KMS-11 (cell line): ENCODE measurements around the gene MTG2.

Experiments used
- H2AFZ ChIP-seq: fragments of 200-600 bp; sonication (generic); 2 replicates; pipeline ENCODE4 v1.6.1; 2016; ENCODE audit warnings: antibody characterized with exemption, mixed run types, low read depth
- H3K27ac ChIP-seq: fragments of 200-600 bp; sonication (generic); 2 replicates; pipeline ENCODE4 v1.6.1; 2016; ENCODE audit warnings: mild to moderate bottlenecking, mixed run types
- H3K27me3 ChIP-seq: fragments of 200-600 bp; sonication (generic); 2 replicates; pipeline ENCODE4 v1.6.1; 2017; ENCODE audit warnings: mild to moderate bottlenecking, low read depth, mixed run types, moderate library complexity; ENCODE audit not compliant: insufficient read depth
- H3K36me3 ChIP-seq: fragments of 200-600 bp; sonication (generic); 2 replicates; pipeline ENCODE4 v1.6.1; 2017; ENCODE audit warnings: mild to moderate bottlenecking, mixed run types; ENCODE audit not compliant: insufficient read depth
- H3K4me1 ChIP-seq: fragments of 200-600 bp; sonication (generic); 2 replicates; pipeline ENCODE4 v1.6.1; 2016; ENCODE audit warnings: mild to moderate bottlenecking, low read depth, mixed run types; ENCODE audit not compliant: poor library complexity, severe bottlenecking
- H3K4me2 ChIP-seq: fragments of 200-600 bp; sonication (generic); 2 replicates; pipeline ENCODE4 v1.7.0; 2016; ENCODE audit warnings: mild to moderate bottlenecking, mixed run types
- H3K4me3 ChIP-seq: fragments of 200-600 bp; sonication (generic); IDR thresholded peaks from 2 replicates; pipeline ENCODE4 v1.6.1; 2017; ENCODE audit warnings: low read depth, low read length, mixed read lengths; ENCODE audit not compliant: insufficient read depth
- H3K79me2 ChIP-seq: fragments of 200-600 bp; sonication (generic); 2 replicates; pipeline ENCODE4 v1.6.1; 2016; ENCODE audit warnings: low read depth, mixed run types; ENCODE audit not compliant: insufficient read depth
- H3K9ac ChIP-seq: fragments of 200-600 bp; sonication (generic); 2 replicates; pipeline ENCODE4 v1.6.1; 2016; ENCODE audit warnings: mild to moderate bottlenecking, mixed run types
- H4K20me1 ChIP-seq: fragments of 200-600 bp; sonication (generic); 2 replicates; pipeline ENCODE4 v1.6.1; 2016; ENCODE audit warnings: mild to moderate bottlenecking, mixed run types; ENCODE audit not compliant: insufficient read depth
- CTCF ChIP-seq: fragments of 200-600 bp; sonication (generic); conservative IDR thresholded peaks from 2 replicates; pipeline ENCODE4 v1.6.1; 2017; ENCODE audit warnings: low read depth, mild to moderate bottlenecking, antibody characterized with exemption, low read length, moderate library complexity, mixed read lengths

The MTG2 gene

DNA sequence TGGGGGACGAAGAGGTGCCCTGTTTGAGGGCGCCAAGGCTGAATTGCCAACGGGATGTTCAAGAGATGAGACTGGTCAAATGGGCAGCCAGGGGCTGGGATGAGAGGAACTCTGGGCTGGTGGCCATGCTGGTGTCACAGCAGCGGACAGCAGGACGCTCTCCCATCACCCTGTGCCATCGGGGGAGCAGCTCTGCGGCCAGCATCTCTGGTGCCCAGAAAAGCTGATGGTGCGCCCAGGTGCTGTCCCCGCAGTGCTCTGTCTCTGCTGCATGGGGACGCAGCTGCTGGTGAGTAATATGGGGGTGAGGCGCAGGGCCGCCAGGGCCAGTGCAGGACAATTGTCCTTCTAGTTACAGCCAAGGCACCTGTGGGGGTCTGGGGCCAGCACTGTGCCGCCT is 42.2 kb downstream of the MTG2 start:
- H3K36me3 ChIP-seq, result no peaks in the 10 kb centered on the region
- H3K4me2 ChIP-seq, result no peak overlapping the region
- H3K4me1 ChIP-seq, result no peaks in the 10 kb centered on the region
- no peak overlapping the region for H3K4me3 ChIP-seq
- no peaks in the 10 kb centered on the region for H4K20me1 ChIP-seq
- peaks cover 86% of the 10 kb centered on the region for H3K27me3 ChIP-seq
- H3K79me2 ChIP-seq, result no peaks in the 10 kb centered on the region
- H2AFZ ChIP-seq, result no peak overlapping the region
- no peak for TF ChIP-seq CTCF
- no peak overlapping the region for H3K27ac ChIP-seq
- H3K9ac ChIP-seq, result no peak overlapping the region

DNA sequence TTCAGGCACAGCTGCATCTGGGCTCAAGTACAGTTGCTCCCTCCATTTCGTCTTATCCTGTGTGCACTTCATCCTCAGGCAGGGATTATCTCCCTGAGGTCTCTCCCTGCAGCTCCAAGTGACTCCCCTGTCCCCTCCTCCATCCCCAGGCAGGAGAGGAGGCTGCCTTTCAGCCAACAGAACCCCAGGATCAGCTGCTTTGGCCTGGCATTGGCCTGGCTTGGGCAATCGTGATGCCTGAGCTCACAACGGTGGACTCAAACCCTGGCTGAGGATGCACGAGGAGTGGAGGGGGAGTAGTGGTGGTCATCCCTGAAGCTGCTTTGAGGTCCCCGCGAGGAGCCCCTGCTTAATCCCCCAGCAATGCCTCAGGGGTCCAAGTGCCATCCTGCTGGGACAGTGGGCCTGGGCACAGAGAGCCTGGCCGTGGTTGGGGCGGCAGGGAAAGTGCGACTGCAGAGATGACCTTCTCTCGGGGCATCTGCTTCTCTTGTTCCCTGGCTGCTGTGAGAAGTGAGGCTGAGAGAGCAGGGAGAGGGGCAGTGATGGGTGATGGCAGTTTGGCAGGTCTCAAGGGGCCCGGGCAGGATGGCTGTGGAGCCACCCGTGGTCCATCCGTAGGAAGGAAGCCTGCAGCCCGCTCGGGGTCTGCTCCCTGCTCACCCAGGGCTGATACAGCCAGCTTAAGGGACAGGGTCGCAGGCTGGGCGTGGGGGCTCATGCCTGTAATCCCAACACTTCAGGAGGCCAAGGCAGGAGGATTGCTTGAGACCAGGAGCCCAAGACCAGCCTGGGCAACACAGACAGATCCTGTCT is 43.2 kb downstream of the MTG2 start:
- H4K20me1 ChIP-seq, result no peaks in the 10 kb centered on the region
- no peak overlapping the region for H3K4me3 ChIP-seq
- no peak overlapping the region for H3K27ac ChIP-seq
- H3K4me2 ChIP-seq, result no peak overlapping the region
- no peaks in the 10 kb centered on the region for H3K36me3 ChIP-seq
- no peaks in the 10 kb centered on the region for H3K79me2 ChIP-seq
- H2AFZ ChIP-seq, result no peak overlapping the region
- TF ChIP-seq CTCF, result no peak
- H3K27me3 ChIP-seq, result peaks cover 87% of the 10 kb centered on the region
- no peaks in the 10 kb centered on the region for H3K4me1 ChIP-seq
- no peak overlapping the region for H3K9ac ChIP-seq

DNA sequence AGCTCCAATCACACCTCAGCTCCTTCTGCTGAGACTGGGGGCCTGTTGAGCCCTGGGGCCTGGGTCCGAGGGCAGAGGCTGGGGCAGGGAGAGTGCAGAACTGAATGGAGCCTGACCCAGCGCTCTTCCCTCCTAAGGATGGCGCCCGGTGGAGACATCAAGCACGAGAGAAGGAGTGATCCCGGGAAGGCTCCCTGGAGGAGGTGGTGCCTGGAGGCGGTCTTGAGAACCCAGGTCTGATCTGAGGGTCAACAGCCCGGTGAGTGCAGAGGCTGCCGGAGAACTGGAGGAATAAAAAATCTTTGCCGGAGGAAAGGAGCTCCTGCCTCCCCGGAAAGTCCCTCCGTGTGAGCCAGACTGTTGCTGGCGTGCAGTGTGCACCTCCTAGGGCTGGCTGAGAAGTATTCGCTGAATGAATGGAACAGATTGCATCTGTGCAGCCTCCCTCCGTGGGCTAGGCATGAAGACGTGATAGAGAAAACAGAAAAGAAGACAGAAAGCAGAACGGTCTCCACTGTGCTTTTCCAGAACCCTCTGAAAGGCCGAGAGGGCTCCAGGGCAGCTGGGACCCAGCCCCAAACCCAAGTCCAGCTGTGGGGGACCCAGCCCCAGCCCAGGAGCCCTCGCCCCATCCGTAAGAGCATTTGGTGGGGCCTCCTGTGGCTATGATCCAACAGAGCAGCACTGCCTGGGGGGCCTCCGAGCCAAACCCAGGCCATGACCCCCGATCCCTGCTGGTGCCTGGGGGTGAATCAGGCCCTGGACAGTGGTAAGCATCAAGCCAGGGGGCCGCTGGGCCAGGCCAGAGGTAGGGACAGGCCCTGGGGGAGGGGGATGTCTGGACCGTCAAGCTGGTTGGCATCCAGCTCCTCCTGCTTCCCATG is 44.1 kb downstream of the MTG2 start:
- Histone ChIP-seq H3K4me3 (no peak overlapping the region), H4K20me1 (no peaks in the 10 kb centered on the region), H3K4me1 (no peaks in the 10 kb centered on the region), H3K9ac (no peak overlapping the region), H2AFZ (no peak overlapping the region), H3K4me2 (no peak overlapping the region), H3K36me3 (no peaks in the 10 kb centered on the region), H3K27ac (no peak overlapping the region), H3K79me2 (no peaks in the 10 kb centered on the region), H3K27me3 (peaks cover 85% of the 10 kb centered on the region)
- no peak for TF ChIP-seq CTCF

DNA sequence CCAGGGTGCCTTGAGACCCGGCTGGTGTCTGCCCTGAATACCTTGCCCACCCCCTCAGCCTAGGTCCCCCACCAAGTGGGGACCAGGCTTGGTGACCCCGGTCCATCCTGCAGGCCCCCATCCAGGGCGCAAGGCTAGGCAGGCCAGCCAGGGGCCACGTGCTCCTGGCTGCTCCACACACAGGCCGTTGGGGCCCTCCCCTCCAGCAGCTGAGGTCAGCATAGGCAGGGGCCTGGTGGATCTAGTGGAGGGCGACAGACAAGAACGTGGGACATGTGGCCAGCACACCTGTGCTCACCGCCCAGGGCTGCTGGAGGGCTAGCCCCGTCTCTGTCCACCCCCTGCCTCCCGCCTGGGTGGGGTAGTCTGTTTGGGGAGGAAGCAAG is 44.8 kb downstream of the MTG2 start:
- no peak overlapping the region for H2AFZ ChIP-seq
- H3K9ac ChIP-seq, result no peak overlapping the region
- TF ChIP-seq CTCF, result no peak
- H3K4me2 ChIP-seq, result no peak overlapping the region
- no peaks in the 10 kb centered on the region for H3K4me1 ChIP-seq
- no peak overlapping the region for H3K4me3 ChIP-seq
- no peaks in the 10 kb centered on the region for H3K79me2 ChIP-seq
- no peak overlapping the region for H3K27ac ChIP-seq
- H3K27me3 ChIP-seq, result peaks cover 84% of the 10 kb centered on the region
- no peaks in the 10 kb centered on the region for H3K36me3 ChIP-seq
- no peaks in the 10 kb centered on the region for H4K20me1 ChIP-seq
